ENCODE results near the gene MED12L. TPM values are rescaled to one million over a fixed set of nuclear protein-coding genes. Genes with fewer than 3 reads are reported as not detected.

Gene MED12L
- total and polyA plus RNA-seq, 9 of the 15 experiments (the other 6 are each of a cell fraction or from before 2014, with no cell fraction given) = not detected

- TF ChIP-seq ZNF507 (tag; conservative IDR thresholded peaks at IDR 0.05) (no peak), SOX6 (IDR thresholded peaks at IDR 0.05) (no peak), PML (IDR thresholded peaks at IDR 0.05; ENCODE audit: low read length) (no peak), NFXL1 (CRISPR knock-in tag; IDR thresholded peaks at IDR 0.05) (no peak), KDM5B (IDR thresholded peaks at IDR 0.05; ENCODE audit: insufficient replicate concordance, low read depth, low read length) (no peak), HCFC1 (IDR thresholded peaks at IDR 0.05; ENCODE audit: low read depth, low read length) (no peak)
These were observed 325.6 kb downstream of the MED12L start (continued) for GRCh38 chr3:151410891-151411559.

DNA sequence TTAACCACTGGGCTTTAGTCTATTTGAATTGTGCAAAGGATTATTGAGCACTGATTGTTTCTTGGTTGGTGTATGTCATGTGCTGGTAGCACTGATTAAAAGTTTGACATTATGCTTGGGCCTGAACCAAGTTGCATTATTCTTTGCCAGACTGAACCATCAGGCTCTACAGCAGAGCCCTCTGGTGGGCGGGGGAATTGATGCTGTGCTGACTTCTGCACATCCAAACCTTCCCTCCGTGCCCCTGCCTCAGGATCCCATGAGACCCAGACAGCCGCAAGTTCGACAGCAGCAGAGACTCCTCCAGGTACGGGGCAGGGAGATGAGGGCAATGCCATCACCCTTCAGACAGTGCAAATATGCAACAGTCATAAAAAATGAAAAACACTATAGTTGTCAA is 327.5 kb downstream of the MED12L start:
- Histone ChIP-seq H4K20me1 (replicated peaks; ENCODE audit: control insufficient read depth, insufficient read depth, low read length) (no peaks in the 10 kb centered on the region), H3K9me3 (replicated peaks; ENCODE audit: control insufficient read depth, insufficient read depth, low read depth, low read length) (no peaks in the 10 kb centered on the region; the same call in 1 of the 2 replicates), H3K27me3 (ENCODE audit: control insufficient read depth in 2 of 2, insufficient read depth in 2 of 2, low read length in 2 of 2) (peaks cover 0 to 5% of the 10 kb centered on the region in 2 experiments; a peak in 2 of 5 replicates), H3K4me2 (ENCODE audit: insufficient read depth, low read length) (no peak overlapping the region), H3K27ac (ENCODE audit: extremely low read depth, low read depth, low read length) (no peak overlapping the region), H3K4me1 (replicated peaks in 1 of 2; ENCODE audit: control insufficient read depth in 2 of 2, insufficient read depth in 2 of 2, low read length in 2 of 2) (no peaks in the 10 kb centered on the region), H3K9ac (ENCODE audit: insufficient read depth in 1 of 2, low read depth in 2 of 2, low read length in 2 of 2) (no peak overlapping the region), H3K9me1 (ENCODE audit: control insufficient read depth, insufficient read depth, low read length) (no peaks in the 10 kb centered on the region), H3K4me3 (no peak overlapping the region), H3K79me2 (ENCODE audit: control insufficient read depth, insufficient read depth, low read length) (no peaks in the 10 kb centered on the region), H3K36me3 (ENCODE audit: control insufficient read depth, insufficient read depth, low read length) (no peaks in the 10 kb centered on the region), H2AFZ (ENCODE audit: low read depth, low read length) (no peak overlapping the region)
- FAIRE-seq (no peak), ATAC-seq (no peak), DNase-seq (ENCODE audit: extremely low read depth in 1 of 4, low spot score in 3 of 4) (no peak)
- in situ Hi-C loops (cut with MboI) = no loop called here
- 0% methylated on average over 5 of the region's 5 CpGs for WGBS (ENCODE audit: insufficient coverage, low coverage, missing lambda C conversion rate)
- ChIA-PET POLR2A (interaction anchor here (1.5 kb wide), 1 partner anchor 14 kb away, joined by 3 read pairs; no protein-coding TSS in a partner anchor), CTCF (ENCODE audit: low intra/inter-chr PET ratio) (no interaction called here)
- intact Hi-C loops (cut with micrococcal nuclease) = no loop called here
- BruUV-seq (replicated peaks) = no TSS peak
- TF ChIP-seq CCNT2 (IDR thresholded peaks at IDR 0.05; ENCODE audit: borderline replicate concordance, extremely low read depth, insufficient read length, low read depth, low read length) = no peak
- TF ChIP-seq, protein P1, sequence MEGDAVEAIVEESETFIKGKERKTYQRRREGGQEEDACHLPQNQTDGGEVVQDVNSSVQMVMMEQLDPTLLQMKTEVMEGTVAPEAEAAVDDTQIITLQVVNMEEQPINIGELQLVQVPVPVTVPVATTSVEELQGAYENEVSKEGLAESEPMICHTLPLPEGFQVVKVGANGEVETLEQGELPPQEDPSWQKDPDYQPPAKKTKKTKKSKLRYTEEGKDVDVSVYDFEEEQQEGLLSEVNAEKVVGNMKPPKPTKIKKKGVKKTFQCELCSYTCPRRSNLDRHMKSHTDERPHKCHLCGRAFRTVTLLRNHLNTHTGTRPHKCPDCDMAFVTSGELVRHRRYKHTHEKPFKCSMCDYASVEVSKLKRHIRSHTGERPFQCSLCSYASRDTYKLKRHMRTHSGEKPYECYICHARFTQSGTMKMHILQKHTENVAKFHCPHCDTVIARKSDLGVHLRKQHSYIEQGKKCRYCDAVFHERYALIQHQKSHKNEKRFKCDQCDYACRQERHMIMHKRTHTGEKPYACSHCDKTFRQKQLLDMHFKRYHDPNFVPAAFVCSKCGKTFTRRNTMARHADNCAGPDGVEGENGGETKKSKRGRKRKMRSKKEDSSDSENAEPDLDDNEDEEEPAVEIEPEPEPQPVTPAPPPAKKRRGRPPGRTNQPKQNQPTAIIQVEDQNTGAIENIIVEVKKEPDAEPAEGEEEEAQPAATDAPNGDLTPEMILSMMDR (IDR thresholded peaks at IDR 0.05 in 2 of 3, conservative IDR thresholded peaks at IDR 0.05 in 1 of 3; ENCODE audit: insufficient read depth in 2 of 3, low read depth in 1 of 3, low read length in 3 of 3) = 0 out of 6 replicates have a peak, but pooled peaks of 1 of the 3 experiments have one; percentile 9

All from K562 (cell line).